NB4 (cell line): ENCODE measurements around the gene GABRR2.

Experiments used
- DNase-seq: peaks from one replicate; pipeline ENCODE4 v3.0.0; 2010; ENCODE audit warnings: low read depth
- H3K4me3 ChIP-seq: one replicate; pipeline ENCODE4 v1.5.1; 2011; ENCODE audit warnings: mild to moderate bottlenecking, low read depth, low read length, moderate library complexity
- CTCF ChIP-seq: IDR thresholded peaks from one replicate; pipeline ENCODE4 v1.5.1; 2012; ENCODE audit warnings: low read depth, low read length
- MYC ChIP-seq: IDR thresholded peaks from 2 replicates; pipeline ENCODE4 v1.6.1; 2011; ENCODE audit warnings: low read depth, low read length
- POLR2A ChIP-seq: IDR thresholded peaks from 2 replicates; pipeline ENCODE4 v1.6.1; 2011; ENCODE audit warnings: mild to moderate bottlenecking; ENCODE audit not compliant: insufficient read length; ENCODE audit errors: extremely low read depth
- TF ChIP-seq, protein P1 (sequence below): IDR thresholded peaks from 2 replicates; pipeline ENCODE4 v1.6.1; 2011; ENCODE audit warnings: low read depth, low read length

The GABRR2 gene

GRCh38 chr6:89222712-89223039 lies 92.4 kb downstream of the GABRR2 start:
- no peak for DNase-seq

DNA sequence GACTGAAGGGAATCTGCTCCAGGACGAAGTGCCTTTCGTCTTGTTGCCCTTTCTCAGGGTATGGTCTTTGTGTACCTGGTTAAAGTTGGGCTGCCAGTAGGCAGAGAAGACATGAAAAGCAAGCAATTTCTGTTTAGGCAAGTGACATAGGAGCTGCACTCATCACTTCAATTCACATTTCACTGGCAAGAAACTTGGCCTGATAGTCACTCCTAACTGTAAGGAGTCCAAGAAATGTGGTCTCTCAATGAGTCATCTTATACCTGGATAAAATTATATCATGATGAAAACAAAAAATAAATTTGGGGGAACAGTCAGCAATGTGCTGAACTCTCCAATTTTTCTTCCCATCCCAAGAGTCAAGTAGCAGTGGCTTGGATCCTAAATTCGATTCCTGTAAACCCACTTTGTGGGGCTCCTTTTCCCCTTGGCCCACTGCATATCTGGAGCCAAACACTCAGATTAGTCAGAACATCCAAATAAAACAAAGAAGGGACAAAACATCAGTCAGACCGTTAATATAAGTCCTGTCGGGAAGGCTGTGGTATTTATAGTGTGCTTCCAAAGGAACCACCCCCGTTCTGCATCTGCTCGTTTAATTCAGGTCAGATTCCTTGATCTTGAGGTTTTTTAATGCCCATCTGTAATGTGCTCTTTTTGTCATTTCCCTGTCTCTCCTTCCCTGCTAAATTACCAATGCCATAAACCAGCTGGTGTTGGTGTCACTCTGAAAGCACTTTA lies 93.0 kb downstream of the GABRR2 start:
- DNase-seq: no peak
- TF ChIP-seq, protein P1, sequence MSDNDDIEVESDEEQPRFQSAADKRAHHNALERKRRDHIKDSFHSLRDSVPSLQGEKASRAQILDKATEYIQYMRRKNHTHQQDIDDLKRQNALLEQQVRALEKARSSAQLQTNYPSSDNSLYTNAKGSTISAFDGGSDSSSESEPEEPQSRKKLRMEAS: no peak
- TF ChIP-seq CTCF: no peak
- TF ChIP-seq MYC: no peak
- TF ChIP-seq POLR2A: no peak

More at GRCh38 chr6:89222712-89223039, 92.4 kb downstream of the GABRR2 start:
- TF ChIP-seq POLR2A (no peak), MYC (no peak), CTCF (no peak)
- TF ChIP-seq, protein P1: no peak
- H3K4me3 ChIP-seq: no peak overlapping the region

DNA sequence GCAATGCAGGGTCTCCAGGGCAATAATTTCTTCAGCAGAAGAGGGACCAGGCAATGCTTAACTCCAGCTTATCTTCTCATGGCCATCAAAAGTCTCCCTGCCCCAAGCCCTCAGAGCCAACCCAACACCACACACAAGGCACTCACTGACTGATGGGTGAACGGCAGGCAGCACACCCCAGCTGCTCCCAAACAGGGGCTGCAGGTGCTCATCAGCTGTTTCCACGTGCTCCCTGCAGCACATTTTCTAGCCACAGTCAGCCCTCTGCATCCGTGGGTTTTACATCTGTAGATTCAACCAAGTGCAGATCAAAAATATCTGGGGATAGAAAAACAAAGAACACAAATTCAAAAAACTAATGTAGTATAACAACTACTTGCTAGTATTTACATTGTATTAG lies 94.0 kb downstream of the GABRR2 start:
- no peak overlapping the region for H3K4me3 ChIP-seq
- TF ChIP-seq MYC: no peak
- TF ChIP-seq, protein P1: no peak
- DNase-seq: no peak

More for the DNA sequence above, 93.0 kb downstream of the GABRR2 start:
- H3K4me3 ChIP-seq: no peak overlapping the region

DNA sequence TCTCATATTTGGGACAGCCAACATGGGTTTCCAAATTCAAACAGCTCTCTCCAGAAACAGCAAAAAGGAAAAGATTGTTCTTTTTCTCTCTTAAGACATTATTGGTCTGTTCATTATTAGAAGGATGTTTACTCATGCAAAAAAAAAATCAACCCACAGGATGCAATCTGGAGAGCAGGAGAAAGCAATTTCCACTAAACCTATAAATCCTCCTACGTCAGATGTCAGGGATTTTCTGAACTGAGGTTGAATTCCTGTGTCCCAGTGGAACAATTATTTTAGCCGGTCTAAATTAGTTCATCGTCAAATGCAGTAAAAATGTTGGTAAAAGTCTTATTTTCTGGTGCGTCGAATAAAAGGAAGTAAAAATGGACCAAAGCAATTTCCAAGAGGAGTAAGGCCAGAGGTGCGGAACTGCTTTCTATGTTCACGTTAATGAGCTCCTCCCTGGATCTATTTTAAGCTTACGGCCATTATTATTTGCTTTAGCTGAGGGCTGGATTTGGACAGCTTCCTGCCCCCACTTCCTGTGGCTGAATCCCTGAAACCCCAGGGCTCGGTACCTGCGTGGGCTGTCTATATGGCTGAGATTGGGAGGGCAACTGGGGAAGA lies 97.7 kb downstream of the GABRR2 start, which contains the start of gene GABRR1:
TSS of gene GABRR1 (minus strand) at position 60 of the 612 bp plus-strand sequence. CDS start at position 24, 36 bp downstream.
- H3K4me3 ChIP-seq: no peak within 1 kb of the TSS
- no peak for DNase-seq
- TF ChIP-seq, protein P1: no peak
- TF ChIP-seq CTCF (no peak), POLR2A (no peak), MYC (no peak)

DNA sequence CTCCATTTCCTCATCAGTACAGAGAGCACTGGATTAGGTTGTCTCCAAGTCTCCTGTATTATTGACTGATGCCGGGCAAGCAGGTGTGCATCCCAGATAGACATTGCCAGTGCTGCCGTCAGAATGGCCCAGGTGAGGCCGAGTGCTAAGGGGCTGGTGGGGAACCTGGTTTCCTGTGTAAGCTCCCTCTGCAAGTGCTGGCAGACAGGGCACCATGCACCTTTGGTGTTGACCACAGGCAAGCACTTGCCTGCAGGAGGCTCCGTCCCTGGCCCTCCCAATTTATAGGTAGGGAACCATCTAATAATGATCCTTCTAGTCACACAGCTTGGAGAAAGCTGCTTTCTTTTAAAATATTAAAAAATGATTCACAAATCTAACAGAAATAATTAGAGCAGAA lies 98.7 kb downstream of the GABRR2 start:
- TF ChIP-seq CTCF: no peak
- TF ChIP-seq, protein P1: no peak
- no peak for TF ChIP-seq MYC
- TF ChIP-seq POLR2A: no peak
- H3K4me3 ChIP-seq: no peak overlapping the region
- DNase-seq: no peak

- TF ChIP-seq MYC: no peak
- no peak for TF ChIP-seq POLR2A
- TF ChIP-seq, protein P1: no peak
- TF ChIP-seq CTCF: no peak
- no peak overlapping the region for H3K4me3 ChIP-seq
- peak; percentile 19 for DNase-seq
These were observed 99.7 kb downstream of the GABRR2 start for GRCh38 chr6:89215391-89215790.
